NCI-H1417 (cell line): Measurements from ENCODE around the gene FGD1.
A peak's percentile ranks its signal among the peaks of the same experiment; 100 is the strongest.

Experiments
- DNase-seq, 3 experiments: peaks; one replicate each; lab custom pipeline; 2025; lab: John Stamatoyannopoulos, UW

The FGD1 gene

GRCh38 chrX:54473993-54474859, 21.8 kb downstream of the FGD1 start:
- no peak for DNase-seq

GRCh38 chrX:54470054-54470760, 25.8 kb downstream of the FGD1 start:
- DNase-seq: no peak

GRCh38 chrX:54452920-54453319, 43.1 kb downstream of the FGD1 start:
- DNase-seq: no peak

DNA sequence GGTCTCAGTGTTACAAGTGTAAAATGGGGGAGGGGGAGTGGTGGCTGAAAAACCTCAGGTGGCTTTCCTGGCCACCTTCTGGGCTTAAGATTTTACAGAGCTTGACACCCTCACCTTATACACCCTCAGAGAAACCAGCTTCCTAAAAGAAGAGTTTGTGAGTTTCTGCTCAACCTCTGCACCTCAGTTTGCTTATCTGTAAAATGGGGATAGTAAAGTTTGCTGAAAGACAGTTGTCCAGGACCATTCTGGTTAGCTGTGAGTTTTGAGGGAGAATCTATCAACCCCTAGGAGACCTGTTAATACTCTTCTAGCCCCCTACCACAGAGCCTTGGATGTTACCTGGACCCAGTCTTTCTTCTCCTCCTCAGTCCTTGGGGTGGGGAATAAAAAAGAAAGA, 46.1 kb downstream of the FGD1 start:
- DNase-seq: no peak

GRCh38 chrX:54447461-54447860, 48.6 kb downstream of the FGD1 start:
- no peak for DNase-seq

GRCh38 chrX:54446084-54446483, 50.0 kb downstream of the FGD1 start:
- DNase-seq: no peak

DNA sequence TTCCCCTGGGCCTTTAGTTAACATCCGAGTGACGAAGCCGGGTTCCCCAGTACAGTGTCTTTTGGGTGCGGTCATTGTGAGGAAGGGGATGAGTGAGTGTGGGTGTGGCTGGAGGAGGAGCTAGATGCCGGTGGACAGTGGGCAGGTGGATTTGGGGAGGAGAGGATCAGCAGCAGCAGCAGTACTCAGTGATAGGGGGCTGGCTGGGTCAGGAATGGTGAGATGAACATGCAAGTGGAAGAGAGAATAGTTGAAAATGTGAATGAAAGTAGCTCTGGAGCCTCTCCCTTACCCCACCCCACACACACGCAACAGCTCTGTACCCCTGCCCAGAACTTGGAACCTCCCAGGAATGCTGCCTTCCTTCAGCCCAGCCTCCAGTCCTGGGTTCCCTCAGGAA, 51.3 kb downstream of the FGD1 start:
- DNase-seq: no peak

GRCh38 chrX:54442790-54443189, 53.2 kb downstream of the FGD1 start:
- no peak for DNase-seq

GRCh38 chrX:54439960-54440871, 55.8 kb downstream of the FGD1 start, which contains the start of gene TSR2:
Gene TSR2, plus strand, starts transcription at chrX:54440404. Its CDS starts 18 bp downstream, at chrX:54440422.
- DNase-seq: peak; percentile 70 to 90 (median 72)

DNA sequence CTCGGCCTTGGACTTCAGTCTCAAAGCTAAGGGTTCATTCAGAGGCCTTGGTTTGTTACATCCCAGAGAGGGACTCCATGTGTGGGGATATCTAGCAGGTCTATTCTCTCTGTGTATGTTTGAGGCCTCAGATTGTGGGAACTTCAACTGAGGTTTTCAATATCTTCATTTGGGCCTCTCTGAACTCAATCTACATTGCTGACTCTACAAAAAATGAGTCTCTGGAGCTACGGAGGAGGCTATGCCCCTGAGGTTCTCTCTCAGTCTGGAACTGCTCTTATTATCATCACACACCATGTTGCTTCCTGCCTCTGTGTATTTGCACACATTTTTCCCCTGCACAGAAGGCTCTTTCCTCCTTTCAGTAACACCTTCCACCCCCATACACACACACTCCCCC, 60.9 kb downstream of the FGD1 start:
- no peak for DNase-seq

DNA sequence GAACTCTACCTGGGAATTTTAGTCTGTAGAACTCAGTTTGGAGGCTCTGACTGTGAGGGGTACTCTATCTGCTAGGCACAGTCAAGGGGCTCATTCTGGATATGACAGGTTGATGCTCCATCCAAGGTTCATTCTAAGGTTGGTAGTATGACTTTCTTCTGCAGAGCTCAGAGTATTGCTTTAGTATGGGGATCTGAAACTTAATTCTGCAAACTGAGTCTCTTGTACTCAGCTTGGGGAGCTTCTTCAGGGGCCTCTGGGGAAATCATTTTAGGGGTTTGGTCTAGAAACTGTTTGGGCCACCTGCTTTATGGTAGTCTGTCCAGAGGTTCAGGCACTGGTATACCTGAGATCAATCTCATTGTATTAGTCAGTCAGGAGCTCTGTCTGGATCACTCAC, 65.5 kb downstream of the FGD1 start:
- DNase-seq: no peak

- no peak for DNase-seq
Measured at GRCh38 chrX:54427837-54428424, 68.1 kb downstream of the FGD1 start.

DNA sequence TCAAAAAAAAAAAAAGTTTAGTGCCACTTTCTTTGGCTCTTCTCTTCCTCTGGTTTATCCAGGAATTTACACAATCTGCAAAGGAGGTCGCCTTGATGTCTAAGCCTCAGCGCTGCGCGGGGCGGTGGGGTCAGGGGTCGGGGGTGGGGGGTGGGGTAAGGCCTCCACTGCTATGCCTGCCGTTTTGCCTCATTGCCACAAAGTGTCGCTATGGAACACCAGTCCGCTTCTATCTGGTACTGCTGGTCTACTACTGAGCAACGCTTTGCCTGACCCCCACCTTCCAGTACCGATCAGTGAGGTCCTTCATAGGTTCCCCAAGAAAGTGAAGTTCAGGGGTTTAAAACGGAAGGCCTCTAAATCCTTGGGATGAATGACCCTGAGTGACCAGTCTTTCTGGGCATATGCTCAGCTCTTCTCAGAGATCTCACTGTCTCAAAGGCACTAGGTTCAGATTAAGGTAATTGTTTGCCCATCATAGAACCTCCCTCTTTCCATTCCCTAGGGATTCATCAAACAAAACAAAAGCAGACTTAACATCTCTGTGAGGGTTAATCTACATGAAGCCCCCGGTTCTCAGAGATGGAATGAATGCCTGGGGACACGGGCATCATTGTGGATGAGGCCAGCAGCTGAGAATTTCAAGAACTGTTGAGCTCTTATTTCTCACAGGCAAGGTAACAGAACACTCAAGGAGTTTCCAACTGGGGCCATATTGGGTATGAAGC, 72.7 kb downstream of the FGD1 start:
- DNase-seq: no peak

DNA sequence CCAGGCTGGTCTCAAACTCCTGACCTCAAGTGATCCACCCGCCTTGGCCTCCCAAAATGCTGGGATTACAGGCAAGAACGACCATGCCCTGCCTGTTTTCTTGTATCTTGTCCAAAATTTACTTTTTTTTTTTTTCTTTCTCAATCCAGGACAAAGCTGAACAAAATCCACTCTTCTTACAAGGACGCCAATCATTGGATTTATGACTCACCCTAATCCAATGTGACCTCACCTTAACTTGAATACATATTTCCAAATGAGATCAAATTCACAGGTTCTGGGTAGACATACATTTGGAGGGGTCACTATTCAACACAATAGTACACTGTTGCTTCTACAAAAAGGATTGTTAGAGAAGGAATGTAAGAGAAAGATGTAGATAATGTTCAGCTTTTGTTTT, 73.9 kb downstream of the FGD1 start:
- DNase-seq: no peak

DNA sequence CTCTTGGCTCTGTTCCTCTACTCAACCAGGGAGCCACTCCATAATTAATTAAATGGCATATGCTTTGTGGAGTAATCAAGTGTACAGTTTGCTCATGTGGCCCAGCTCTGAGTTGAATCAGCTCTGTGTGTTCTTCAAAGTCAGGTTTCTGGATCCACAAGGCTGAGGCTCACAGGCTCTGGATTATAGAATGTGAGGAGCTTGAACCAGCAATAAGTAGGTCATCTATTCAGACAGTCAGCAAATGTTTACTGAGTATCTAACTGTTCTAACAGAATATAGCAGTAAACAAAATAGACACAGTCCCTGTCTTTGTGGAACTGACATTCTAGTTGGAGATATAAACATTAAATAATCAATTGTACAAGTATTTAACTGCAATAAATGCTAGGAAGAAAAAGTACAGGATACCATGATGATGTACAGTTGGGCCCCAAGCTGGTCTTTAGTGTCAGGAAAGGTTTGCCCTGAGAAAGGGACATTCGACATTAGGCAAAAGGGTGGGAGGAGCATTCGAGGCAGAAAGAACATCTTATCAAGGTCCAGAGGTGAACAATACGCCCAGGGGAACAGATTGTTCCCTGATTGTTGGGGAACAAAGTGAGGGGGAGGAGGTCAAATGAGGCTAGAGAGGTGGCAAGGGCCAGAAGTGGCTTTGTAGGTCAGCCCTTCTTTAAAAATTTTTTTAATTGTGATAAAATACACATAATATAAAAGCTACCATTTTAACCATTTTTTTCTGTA, 76.3 kb downstream of the FGD1 start:
- no peak for DNase-seq

GRCh38 chrX:54416965-54417364, 79.1 kb downstream of the FGD1 start:
- no peak for DNase-seq

- DNase-seq: no peak
Measured at GRCh38 chrX:54415534-54416350, 80.3 kb downstream of the FGD1 start.

DNA sequence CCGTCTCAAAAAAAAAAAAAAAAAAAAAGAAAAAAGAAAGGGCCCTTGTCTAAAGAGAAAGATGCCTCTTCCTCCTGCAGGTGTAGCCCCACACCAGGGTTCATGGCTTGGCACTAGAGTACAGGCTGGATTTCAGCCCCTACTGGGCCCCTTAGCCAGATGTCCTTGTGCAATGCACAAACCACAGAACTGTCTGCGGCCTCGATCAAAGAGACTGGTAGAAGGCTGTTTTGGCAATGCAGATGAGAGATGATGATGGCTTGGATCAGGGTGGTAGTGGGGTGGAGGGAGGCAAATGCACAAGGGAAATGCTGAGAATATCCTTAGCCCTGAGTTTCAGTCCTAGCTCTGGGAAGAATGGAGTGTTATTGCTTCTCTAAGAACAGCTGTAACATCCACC, 82.3 kb downstream of the FGD1 start:
- no peak for DNase-seq

DNA sequence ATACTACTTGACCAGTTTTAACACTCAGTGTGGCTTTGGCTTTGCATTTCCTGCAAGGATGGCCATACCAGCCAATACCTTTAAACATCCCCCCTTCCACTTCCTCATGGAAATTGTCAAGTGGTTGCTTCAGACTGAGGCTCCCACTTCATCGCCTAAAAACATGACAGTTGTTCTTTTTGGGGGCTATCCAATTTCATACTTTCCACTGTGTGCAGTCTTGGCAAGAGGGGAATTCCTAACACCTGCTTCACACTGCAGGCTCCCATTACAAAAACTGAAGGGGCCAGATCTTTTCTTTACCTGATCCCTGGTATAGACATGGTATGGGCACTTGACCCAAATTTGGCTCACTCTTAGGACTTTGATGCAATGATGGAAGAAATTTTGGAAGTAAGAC, 84.3 kb downstream of the FGD1 start:
- DNase-seq: no peak

DNA sequence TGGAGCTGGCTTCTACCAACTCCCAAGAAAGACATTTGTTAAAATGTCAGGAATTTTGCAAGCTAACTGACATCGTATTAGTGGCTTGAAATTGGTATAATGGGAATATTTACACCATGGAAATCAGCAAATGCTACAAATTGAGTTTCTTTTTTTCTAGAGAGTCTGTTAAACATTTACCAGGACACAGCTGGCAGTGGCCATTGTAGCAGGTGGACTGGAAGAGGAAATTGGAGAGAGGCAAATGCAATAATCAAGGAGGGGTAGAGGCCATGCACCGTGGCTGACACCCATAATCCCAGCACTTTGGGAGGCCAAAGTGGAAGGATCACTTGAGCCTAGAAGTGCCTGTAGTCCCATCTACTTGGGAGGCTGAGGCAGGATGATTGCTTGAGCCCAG, 88.8 kb downstream of the FGD1 start:
- DNase-seq: no peak
